ENCODE data around the gene GCDH.
A peak's percentile ranks its signal among the peaks of the same experiment; 100 is the strongest.

Gene GCDH

DNA sequence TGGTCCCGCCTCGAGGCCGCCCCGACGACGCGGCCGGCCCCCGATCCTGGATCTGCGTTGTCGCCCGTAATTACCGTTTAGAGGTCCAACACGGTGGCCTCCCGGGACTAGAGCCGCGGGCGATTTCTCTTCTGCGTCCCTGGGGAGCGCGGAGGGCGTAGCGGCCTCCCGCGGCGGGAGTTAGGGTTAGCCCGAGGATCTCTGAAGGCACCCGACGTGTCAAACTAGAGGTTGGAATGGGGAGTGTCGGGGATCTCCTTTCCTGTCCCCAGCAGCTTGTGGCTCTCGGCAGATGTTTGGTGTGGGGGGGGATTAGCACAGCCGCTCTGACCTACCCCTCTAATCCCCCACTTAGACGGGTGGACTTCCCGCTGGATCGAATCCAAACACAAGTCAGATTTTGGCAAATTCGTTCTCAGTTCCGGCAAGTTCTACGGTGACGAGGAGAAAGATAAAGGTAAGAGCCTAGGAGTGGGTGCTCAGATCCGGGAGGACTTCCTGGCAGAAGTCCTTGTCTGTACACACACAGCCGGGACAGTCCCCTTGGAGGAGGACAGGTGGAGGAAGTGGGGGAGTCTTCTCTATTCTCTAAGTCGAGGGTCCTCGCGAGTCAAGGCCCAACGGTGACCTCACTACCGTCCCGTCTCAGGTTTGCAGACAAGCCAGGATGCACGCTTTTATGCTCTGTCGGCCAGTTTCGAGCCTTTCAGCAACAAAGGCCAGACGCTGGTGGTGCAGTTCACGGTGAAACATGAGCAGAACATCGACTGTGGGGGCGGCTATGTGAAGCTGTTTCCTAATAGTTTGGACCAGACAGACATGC, 48.0 kb downstream of the GCDH start:
- DNase-seq (ENCODE audit: low read depth in 2 of 2, low spot score in 1 of 2): no peak

DNA sequence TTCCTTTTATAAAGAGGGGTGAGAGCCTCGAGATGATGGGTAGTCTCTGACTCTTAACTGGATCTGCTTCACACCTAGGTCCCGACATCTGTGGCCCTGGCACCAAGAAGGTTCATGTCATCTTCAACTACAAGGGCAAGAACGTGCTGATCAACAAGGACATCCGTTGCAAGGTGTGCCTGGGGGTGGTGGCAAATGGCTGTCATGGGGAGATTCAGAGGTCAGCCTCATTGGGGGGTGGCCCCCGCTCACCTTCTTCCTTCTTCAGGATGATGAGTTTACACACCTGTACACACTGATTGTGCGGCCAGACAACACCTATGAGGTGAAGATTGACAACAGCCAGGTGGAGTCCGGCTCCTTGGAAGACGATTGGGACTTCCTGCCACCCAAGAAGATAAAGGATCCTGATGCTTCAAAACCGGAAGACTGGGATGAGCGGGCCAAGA, 49.0 kb downstream of the GCDH start:
- DNase-seq (ENCODE audit: low read depth in 2 of 2, low spot score in 1 of 2): no peak

- no peak for DNase-seq (ENCODE audit: low read depth in 2 of 2, low spot score in 1 of 2)
These were observed 49.9 kb downstream of the GCDH start for GRCh38 chr19:12940897-12941296.

GRCh38 chr19:12943437-12944044, 52.6 kb downstream of the GCDH start:
- DNase-seq (ENCODE audit: low read depth in 2 of 2, low spot score in 1 of 2): no peak

DNA sequence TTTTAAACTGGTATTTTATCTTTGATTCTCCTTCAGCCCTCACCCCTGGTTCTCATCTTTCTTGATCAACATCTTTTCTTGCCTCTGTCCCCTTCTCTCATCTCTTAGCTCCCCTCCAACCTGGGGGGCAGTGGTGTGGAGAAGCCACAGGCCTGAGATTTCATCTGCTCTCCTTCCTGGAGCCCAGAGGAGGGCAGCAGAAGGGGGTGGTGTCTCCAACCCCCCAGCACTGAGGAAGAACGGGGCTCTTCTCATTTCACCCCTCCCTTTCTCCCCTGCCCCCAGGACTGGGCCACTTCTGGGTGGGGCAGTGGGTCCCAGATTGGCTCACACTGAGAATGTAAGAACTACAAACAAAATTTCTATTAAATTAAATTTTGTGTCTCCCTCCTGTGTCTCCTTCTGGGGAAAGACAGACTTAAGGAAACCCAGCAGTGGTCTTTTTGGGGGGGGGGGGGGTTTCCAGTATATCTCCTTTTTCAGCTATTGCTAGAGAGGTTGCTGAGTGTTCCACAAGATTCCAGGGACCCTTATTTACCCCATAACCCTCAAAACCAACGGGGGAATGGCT, 53.2 kb downstream of the GCDH start:
- no peak for DNase-seq (ENCODE audit: low read depth in 2 of 2, low spot score in 1 of 2)

DNA sequence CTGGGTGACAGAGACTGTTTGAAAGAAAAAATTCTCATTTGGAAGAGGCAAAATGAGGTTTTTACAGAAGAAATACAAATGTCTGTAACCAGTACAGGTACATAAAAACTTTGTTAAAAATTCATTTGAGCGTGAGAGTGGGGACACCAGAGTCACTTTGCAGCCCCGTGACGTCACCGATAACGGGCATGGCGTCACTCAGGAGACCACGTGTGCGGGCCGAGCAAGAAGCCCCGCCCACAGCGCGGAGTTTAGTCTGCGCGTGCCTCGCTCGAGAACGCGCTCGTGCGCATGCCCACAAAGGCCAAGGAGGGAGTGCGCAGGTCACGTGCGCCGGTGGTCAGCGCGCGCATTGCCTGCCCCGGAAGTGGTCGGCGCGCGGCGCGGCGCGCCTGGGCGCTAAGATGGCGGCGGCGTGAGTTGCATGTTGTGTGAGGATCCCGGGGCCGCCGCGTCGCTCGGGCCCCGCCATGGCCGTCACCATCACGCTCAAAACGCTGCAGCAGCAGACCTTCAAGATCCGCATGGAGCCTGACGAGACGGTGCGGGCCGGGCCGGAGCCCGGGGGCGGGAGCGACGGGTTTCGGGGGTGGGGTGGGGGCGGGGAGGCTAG, 54.6 kb downstream of the GCDH start, which contains the start of gene RAD23A:
Gene RAD23A, plus strand, starts transcription at position 384 of the 613 bp plus-strand sequence. Its CDS starts 87 bp downstream, at position 471.
- DNase-seq (ENCODE audit: low read depth in 2 of 2, low spot score in 1 of 2): peak; percentile 96 to 97

DNA sequence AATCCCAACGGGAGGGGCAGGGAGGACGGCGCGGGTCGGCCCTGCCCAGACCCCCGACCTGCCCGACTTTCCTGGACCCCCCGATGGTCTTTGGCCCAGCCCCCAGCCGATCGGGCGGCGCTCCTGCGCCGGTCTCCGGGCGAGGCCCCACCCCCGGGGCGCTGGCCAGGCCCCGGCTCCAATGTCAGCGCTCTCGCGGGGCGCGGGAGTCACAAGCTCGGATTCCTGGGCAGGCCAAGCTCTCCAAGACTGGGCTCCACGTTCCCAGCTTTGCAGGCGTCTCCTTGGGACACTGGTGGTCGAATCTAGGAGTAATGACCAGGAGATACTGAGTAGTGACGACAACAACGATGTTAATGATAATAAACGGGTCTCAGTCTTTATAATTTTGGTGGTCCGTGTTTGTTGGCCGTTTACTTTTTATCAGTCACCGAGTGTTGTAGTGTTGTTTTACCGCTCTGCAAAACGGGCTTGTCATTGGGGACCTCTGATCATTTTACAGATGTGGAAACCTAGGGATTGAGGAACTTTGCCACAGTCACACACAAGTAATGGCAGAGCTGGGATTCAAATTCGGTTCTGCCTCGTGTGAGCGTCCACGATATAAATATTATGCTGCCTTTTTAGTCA, 55.2 kb downstream of the GCDH start:
- DNase-seq (ENCODE audit: low read depth in 2 of 2, low spot score in 1 of 2): no peak

- DNase-seq (ENCODE audit: low read depth in 2 of 2, low spot score in 1 of 2): no peak
These were observed 56.0 kb downstream of the GCDH start for GRCh38 chr19:12946731-12947496.

- no peak for DNase-seq (ENCODE audit: low read depth in 2 of 2, low spot score in 1 of 2)
These were observed 57.0 kb downstream of the GCDH start for GRCh38 chr19:12947702-12948611.

DNA sequence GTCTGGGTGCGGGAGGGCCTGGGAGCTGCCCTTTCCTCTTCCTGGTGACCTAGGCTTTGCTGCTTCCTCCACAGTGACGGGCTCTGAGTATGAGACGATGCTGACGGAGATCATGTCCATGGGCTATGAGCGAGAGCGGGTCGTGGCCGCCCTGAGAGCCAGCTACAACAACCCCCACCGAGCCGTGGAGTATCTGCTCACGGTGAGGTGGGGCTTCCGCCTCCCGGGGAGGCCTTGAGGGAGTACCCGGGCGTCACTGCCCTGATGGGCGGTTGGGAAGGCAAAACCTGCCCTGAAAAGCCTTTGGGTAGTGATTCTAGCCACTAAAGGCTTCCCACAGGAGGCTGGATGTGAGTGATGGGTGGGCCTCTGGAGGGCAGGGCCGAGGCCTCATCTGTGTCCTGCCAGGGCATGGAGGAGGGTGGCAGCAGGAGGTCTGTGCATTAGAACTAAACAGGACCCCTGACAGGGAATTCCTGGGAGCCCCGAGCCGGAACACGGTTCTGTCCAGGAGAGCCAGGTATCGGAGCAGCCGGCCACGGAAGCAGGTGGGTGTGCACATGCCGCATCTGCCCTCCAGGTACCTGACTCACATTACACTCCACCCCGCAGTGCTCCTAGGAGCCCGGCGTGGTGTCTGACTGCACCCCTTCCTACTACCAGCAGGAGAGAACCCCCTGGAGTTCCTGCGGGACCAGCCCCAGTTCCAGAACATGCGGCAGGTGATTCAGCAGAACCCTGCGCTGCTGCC, 57.8 kb downstream of the GCDH start:
- DNase-seq (ENCODE audit: low read depth in 2 of 2, low spot score in 1 of 2): no peak
